Large intestine (tissue), 3 donors: ENCODE measurements around the gene TRABD2A. TPM values are rescaled to one million over a fixed set of nuclear protein-coding genes. Genes with fewer than 3 reads are reported as not detected.
"Not testable (repeated sequence)": the region's sequence is repeated elsewhere in the genome, so short reads cannot be mapped to it uniquely, and the experiment has no call there.

Source experiments
- DNase-seq, 2 donors: peaks; one replicate each; pipeline versions ENCODE4 v3.0.0 to v3.0.0-alpha.2; 2013
- H3K27ac ChIP-seq: one replicate; pipeline ENCODE4 v1.5.1; 2013; ENCODE audit warnings: low read length
- H3K27me3 ChIP-seq: 2 replicates; pipeline ENCODE4 v1.6.1; 2013; ENCODE audit warnings: low read length; ENCODE audit not compliant: control insufficient read depth, insufficient read depth
- H3K36me3 ChIP-seq: 2 replicates; pipeline ENCODE4 v1.6.1; 2013; ENCODE audit warnings: low read length; ENCODE audit not compliant: control insufficient read depth, insufficient read depth
- H3K4me1 ChIP-seq: one replicate; pipeline ENCODE4 v1.6.1; 2013; ENCODE audit warnings: low read length; ENCODE audit not compliant: control insufficient read depth, insufficient read depth
- H3K4me3 ChIP-seq: one replicate; pipeline ENCODE4 v1.5.1; 2013; ENCODE audit warnings: low read length
- H3K9me3 ChIP-seq: one replicate; pipeline ENCODE4 v1.6.1; 2013; ENCODE audit warnings: mild to moderate bottlenecking, low read depth, low read length, moderate library complexity; ENCODE audit not compliant: control insufficient read depth
- WGBS: methylation state at CpG from one replicate; pipeline ENCODE4 v1.1.5; 2013; ENCODE audit warnings: low lambda C conversion rate; ENCODE audit not compliant: insufficient coverage; 5-methylcytosine and 5-hydroxymethylcytosine counted together
- polyA plus RNA-seq: library from polyadenylated mRNA; unstranded; fragments of 120-200 nt; gene quantifications from one replicate; pipeline ENCODE4 v1.2.1, GENCODE V29; 2013

Gene TRABD2A
- polyA plus RNA-seq, 1 donor = 18.0 TPM

- H3K27ac ChIP-seq, H3K4me3 ChIP-seq, H3K27me3 ChIP-seq, DNase-seq, H3K36me3 ChIP-seq, H3K9me3 ChIP-seq, H3K4me1 ChIP-seq: not testable (repeated sequence)
- no CpG with 5 or more reads among the region's 5 CpGs for WGBS
Observed at GRCh38 chr2:84917821-84918220, 36.9 kb upstream of the TRABD2A start.

- H3K4me3 ChIP-seq, H3K27ac ChIP-seq: not testable (repeated sequence)
Observed at GRCh38 chr2:84915675-84916074, 34.8 kb upstream of the TRABD2A start.

GRCh38 chr2:84914334-84914733 is 33.5 kb upstream of the TRABD2A start:
- H3K4me1 ChIP-seq = no peaks in the 10 kb centered on the region
- 94% methylated on average over 2 of the region's 6 CpGs for WGBS
- H3K4me3 ChIP-seq = no peak overlapping the region
- no peaks in the 10 kb centered on the region for H3K36me3 ChIP-seq
- peaks cover 5% of the 10 kb centered on the region for H3K9me3 ChIP-seq
- no peaks in the 10 kb centered on the region for H3K27me3 ChIP-seq
- no peak overlapping the region for H3K27ac ChIP-seq
- no peak for DNase-seq

More at GRCh38 chr2:84915675-84916074, 34.8 kb upstream of the TRABD2A start:
- not testable (repeated sequence) for H3K9me3 ChIP-seq, DNase-seq, H3K27me3 ChIP-seq, H3K4me1 ChIP-seq, H3K36me3 ChIP-seq
- no CpG with 5 or more reads among the region's 24 CpGs for WGBS

DNA sequence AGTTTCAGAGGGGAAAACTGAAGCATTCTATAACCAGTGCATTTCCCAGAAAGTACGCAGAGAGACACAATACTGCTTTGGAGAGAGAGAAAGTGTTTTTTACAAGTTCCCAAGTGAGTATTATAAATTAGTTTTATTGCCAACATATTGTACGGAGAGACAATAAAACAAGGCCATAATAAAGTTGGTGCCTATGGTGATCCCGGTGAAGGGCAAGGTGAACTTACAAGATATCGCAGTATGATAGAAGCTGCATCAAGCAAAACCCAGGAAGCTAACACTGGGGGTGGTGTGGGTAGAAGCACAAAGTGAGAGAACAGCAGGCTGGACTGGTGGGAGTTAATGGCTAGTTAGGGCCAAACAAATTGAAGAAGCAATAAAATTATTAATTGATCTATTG is 32.1 kb upstream of the TRABD2A start:
- Histone ChIP-seq H3K9me3 (peaks cover 9% of the 10 kb centered on the region), H3K4me1 (no peaks in the 10 kb centered on the region), H3K27me3 (no peaks in the 10 kb centered on the region), H3K4me3 (no peak overlapping the region), H3K36me3 (no peaks in the 10 kb centered on the region), H3K27ac (no peak overlapping the region)
- WGBS = 27% methylated on average over 3 of the region's 4 CpGs
- no peak for DNase-seq

DNA sequence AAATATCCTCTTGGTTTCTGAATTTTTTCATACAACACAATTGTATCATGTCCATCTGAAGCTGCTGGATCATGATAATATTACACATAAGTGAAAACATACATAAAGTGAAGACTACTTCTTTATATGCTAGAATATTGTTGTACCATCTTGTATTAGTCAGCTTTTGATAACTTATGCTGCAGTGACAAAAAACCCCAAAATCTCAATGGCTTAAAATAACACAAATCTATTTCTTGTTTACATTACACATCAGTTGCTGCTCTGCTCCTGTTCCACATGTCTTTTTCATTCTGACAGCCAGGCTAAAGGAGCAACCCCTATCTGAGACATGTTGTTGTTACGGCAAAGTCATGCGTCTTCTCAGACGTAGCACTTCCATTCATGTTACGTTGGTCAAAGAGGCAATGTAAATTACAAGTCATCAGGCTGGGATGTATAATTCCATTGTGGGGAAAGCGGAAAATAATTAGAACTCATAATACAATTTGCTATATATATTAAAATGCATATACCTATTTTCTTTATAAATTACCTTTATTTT is 30.3 kb upstream of the TRABD2A start:
- peaks cover 5% of the 10 kb centered on the region for H3K4me1 ChIP-seq
- DNase-seq = no peak
- H3K4me3 ChIP-seq = no peak overlapping the region
- no peaks in the 10 kb centered on the region for H3K27me3 ChIP-seq
- no peaks in the 10 kb centered on the region for H3K36me3 ChIP-seq
- peaks cover 9% of the 10 kb centered on the region for H3K9me3 ChIP-seq
- no peak overlapping the region for H3K27ac ChIP-seq
- 100% methylated on average over 1 of the region's 5 CpGs for WGBS

- H3K9me3 ChIP-seq = peaks cover 11% of the 10 kb centered on the region
- no peak for DNase-seq
- no peaks in the 10 kb centered on the region for H3K36me3 ChIP-seq
- no peak overlapping the region for H3K27ac ChIP-seq
- peaks cover 5% of the 10 kb centered on the region for H3K4me1 ChIP-seq
- WGBS = no CpG with 5 or more reads among the region's 2 CpGs
- no peaks in the 10 kb centered on the region for H3K27me3 ChIP-seq
- no peak overlapping the region for H3K4me3 ChIP-seq
Observed at GRCh38 chr2:84908948-84909713, 28.2 kb upstream of the TRABD2A start.

- no CpG with 5 or more reads among the region's 15 CpGs for WGBS
- Histone ChIP-seq H3K4me3 (peak overlapping the region; percentile 78), H3K4me1 (peaks cover 5% of the 10 kb centered on the region), H3K27ac (peak overlapping the region; percentile 86), H3K9me3 (peaks cover 11% of the 10 kb centered on the region), H3K27me3 (no peaks in the 10 kb centered on the region), H3K36me3 (no peaks in the 10 kb centered on the region)
- DNase-seq = peak; percentile 70 to 81
Observed at GRCh38 chr2:84906900-84907714, 26.2 kb upstream of the TRABD2A start.

- WGBS = no CpG with 5 or more reads among the region's 38 CpGs
- DNase-seq = peak; percentile 35 to 74
Observed at GRCh38 chr2:84906108-84906899, 25.4 kb upstream of the TRABD2A start.

GRCh38 chr2:84905181-84906107 is 24.6 kb upstream of the TRABD2A start, which contains the start of gene TMSB10:
TSS of gene TMSB10 (plus strand) at chr2:84905656.
- peaks cover 5% of the 10 kb centered on the region for H3K4me1 ChIP-seq
- H3K36me3 ChIP-seq = no peaks in the 10 kb centered on the region
- no peaks in the 10 kb centered on the region for H3K27me3 ChIP-seq
- peak; percentile 83 to 92 for DNase-seq
- WGBS = no CpG with 5 or more reads among the region's 94 CpGs
- H3K9me3 ChIP-seq = peaks cover 11% of the 10 kb centered on the region
- H3K4me3 ChIP-seq = peak within 1 kb of the TSS; percentile 85
- H3K27ac ChIP-seq = peak within 1 kb of the TSS; percentile 86

More at GRCh38 chr2:84906108-84906899, 25.4 kb upstream of the TRABD2A start:
- H3K4me3 ChIP-seq = peak overlapping the region; percentile 78
- no peaks in the 10 kb centered on the region for H3K36me3 ChIP-seq
- H3K27ac ChIP-seq = peak overlapping the region; percentile 86
- peaks cover 11% of the 10 kb centered on the region for H3K9me3 ChIP-seq
- peaks cover 5% of the 10 kb centered on the region for H3K4me1 ChIP-seq
- no peaks in the 10 kb centered on the region for H3K27me3 ChIP-seq
